Measurements from ENCODE around the gene TMEM98. TPM values are rescaled to one million over a fixed set of nuclear protein-coding genes. Genes with fewer than 3 reads are reported as not detected.
A peak's percentile ranks its signal among the peaks of the same experiment; 100 is the strongest.

Gene TMEM98
- total RNA-seq, result 10 to 100 TPM; 60.0 to 71.4 (median 68.2) TPM

- peak; percentile 81 for ATAC-seq
- Histone ChIP-seq H3K27me3 (no peaks in the 10 kb centered on the region), H3K36me3 (peaks cover 0 to 13% of the 10 kb centered on the region in 2 donors), H3K27ac (peak within 1 kb of the TSS in 3 of 4 donors; percentile 78 to 85 (median 82)), H3K4me1 (peaks cover 0 to 25% (median 5%) of the 10 kb centered on the region in 3 donors), H3K4me3 (peak within 1 kb of the TSS; percentile 63 to 69), H3K9me3 (no peaks in the 10 kb centered on the region)
- TF ChIP-seq POLR2AphosphoS5 (IDR thresholded peaks at IDR 0.05), result no peak
- TF ChIP-seq POLR2A (IDR thresholded peaks at IDR 0.05), result peak; percentile 18 to 19
- WGBS, 2 donors (ENCODE audit: low coverage in 1 of 2), result no CpG with 5 or more reads among the region's 99 CpGs
Measured at GRCh38 chr17:32927724-32928585, at the start of gene TMEM98. TMEM98 (plus strand) TSS chr17:32928153; CDS start chr17:32931529, 3,376 bp downstream.

- Histone ChIP-seq H3K27ac (peak overlapping the region in 1 of 4 donors; percentile 89), H3K27me3 (no peaks in the 10 kb centered on the region), H3K4me1 (peaks cover 0 to 27% (median 6%) of the 10 kb centered on the region in 3 donors), H3K4me3 (no peak overlapping the region), H3K9me3 (no peaks in the 10 kb centered on the region), H3K36me3 (no peaks in the 10 kb centered on the region)
- TF ChIP-seq EP300 (IDR thresholded peaks at IDR 0.05), result no peak
- 54% methylated on average over 3 of the region's 3 CpGs; no CpG with 5 or more reads in 1 of the 2 donors for whole genome bisulfite sequencing, 2 donors (ENCODE audit: low coverage in 1 of 2)
- ATAC-seq, result no peak
Measured at GRCh38 chr17:32878211-32878610, 49.7 kb upstream of the TMEM98 start.

- Histone ChIP-seq H3K9me3 (no peaks in the 10 kb centered on the region), H3K27ac (no peak overlapping the region), H3K4me1 (peaks cover 0 to 27% (median 6%) of the 10 kb centered on the region in 3 donors), H3K4me3 (no peak overlapping the region), H3K36me3 (no peaks in the 10 kb centered on the region), H3K27me3 (no peaks in the 10 kb centered on the region)
- WGBS, 2 donors (ENCODE audit: low coverage in 1 of 2), result 73 to 90% methylated on average over 1 of the region's 1 CpG
- TF ChIP-seq CTCF (IDR thresholded peaks at IDR 0.05) (no peak), POLR2A (IDR thresholded peaks at IDR 0.05) (no peak), EP300 (IDR thresholded peaks at IDR 0.05) (no peak), POLR2AphosphoS5 (IDR thresholded peaks at IDR 0.05) (no peak)
- no peak for ATAC-seq
Measured at GRCh38 chr17:32879134-32879533, 48.8 kb upstream of the TMEM98 start.

- H3K36me3 ChIP-seq, result no peaks in the 10 kb centered on the region
- TF ChIP-seq POLR2AphosphoS5 (IDR thresholded peaks at IDR 0.05), result no peak
- no peak for TF ChIP-seq POLR2A (IDR thresholded peaks at IDR 0.05)
- no peak for TF ChIP-seq EP300 (IDR thresholded peaks at IDR 0.05)
- TF ChIP-seq CTCF (IDR thresholded peaks at IDR 0.05), result no peak
- 80% methylated on average over 2 to 5 of the region's 6 CpGs for WGBS, 2 donors (ENCODE audit: low coverage in 1 of 2)
- H3K9me3 ChIP-seq, result no peaks in the 10 kb centered on the region
- H3K4me3 ChIP-seq, result no peak overlapping the region
- H3K27ac ChIP-seq, result no peak overlapping the region
- H3K4me1 ChIP-seq, result peaks cover 0 to 19% (median 6%) of the 10 kb centered on the region in 3 donors
- no peak for ATAC-seq
- no peaks in the 10 kb centered on the region for H3K27me3 ChIP-seq
Measured at GRCh38 chr17:32880671-32881453, 47.1 kb upstream of the TMEM98 start.

GRCh38 chr17:32882029-32882428, 45.9 kb upstream of the TMEM98 start:
- H3K4me1 ChIP-seq, result peaks cover 0 to 14% (median 6%) of the 10 kb centered on the region in 3 donors
- no peak overlapping the region for H3K4me3 ChIP-seq
- WGBS, 2 donors (ENCODE audit: low coverage in 1 of 2), result 50 to 71% methylated on average over 5 to 6 of the region's 6 CpGs
- H3K36me3 ChIP-seq, result no peaks in the 10 kb centered on the region
- no peak for TF ChIP-seq POLR2A (IDR thresholded peaks at IDR 0.05)
- no peak for TF ChIP-seq POLR2AphosphoS5 (IDR thresholded peaks at IDR 0.05)
- no peak for TF ChIP-seq EP300 (IDR thresholded peaks at IDR 0.05)
- TF ChIP-seq CTCF (IDR thresholded peaks at IDR 0.05), result no peak
- no peaks in the 10 kb centered on the region for H3K9me3 ChIP-seq
- ATAC-seq, result no peak
- H3K27me3 ChIP-seq, result peaks cover 10% of the 10 kb centered on the region
- H3K27ac ChIP-seq, result no peak overlapping the region
